Esophagus muscularis mucosa (tissue), 3 donors: ENCODE data around the gene C16orf54.

ENCODE experiments used
- CTCF ChIP-seq, 3 experiments: fragments of 200-600 bp in 2 of 3; fragments of 450-650 bp in 1 of 3; sonication (generic) in 2 of 3; IDR thresholded peaks; one replicate each; pipeline ENCODE4 v1.5.1; 2017 to 2019; ENCODE audit warnings: antibody characterized with exemption in 3 of 3, mild to moderate bottlenecking in 2 of 3, moderate library complexity in 1 of 3
- POLR2A ChIP-seq: fragments of 450-650 bp; IDR thresholded peaks from one replicate; pipeline ENCODE4 v1.6.1; 2017; ENCODE audit warnings: antibody characterized with exemption, moderate library complexity, mild to moderate bottlenecking, low read depth
- POLR2AphosphoS5 ChIP-seq, 2 donors: sonication (generic); formaldehyde crosslinking; IDR thresholded peaks; one replicate each; pipeline ENCODE4 v1.6.1; 2017; ENCODE audit warnings: antibody characterized with exemption in 2 of 2

- no peak for TF ChIP-seq POLR2A
- TF ChIP-seq POLR2AphosphoS5 (IDR thresholded peaks at IDR 0.05) = peak in 1 of 2 donors; percentile 33
- TF ChIP-seq CTCF (IDR thresholded peaks at IDR 0.05) = peak; percentile 66 to 88 (median 66)
Measured at GRCh38 chr16:29784901-29785500, 39.2 kb upstream of the C16orf54 start.
